Heart left ventricle (tissue), 13 donors: ENCODE results near the gene DDIT4.

Source experiments
- CTCF ChIP-seq, 12 donors: fragments of 200-600 bp; sonication (generic) in 4 of 12; IDR thresholded peaks; one replicate each; pipeline versions ENCODE4 v1.5.0 to v1.8.0; 2018 to 2022; ENCODE audit warnings: antibody characterized with exemption in 12 of 12, mild to moderate bottlenecking in 5 of 12
- POLR2A ChIP-seq, 2 donors: fragments of 450-650 bp; IDR thresholded peaks; one replicate each; pipeline ENCODE4 v1.6.1; 2017; ENCODE audit warnings: antibody characterized with exemption in 2 of 2, mild to moderate bottlenecking in 2 of 2, moderate library complexity in 2 of 2
- donor health status: ischemic (EF 13 %, LVEDD 7.1; RV severe dilation, severe dysfunction).
- donor health status: DM: no; HTN: yes; CAD: no.
- donor health status: DM: no; HTN: no; CAD: no.
- donor health status: ischemic (EF 25% LVEDD 6.9; RV normal size, moderate dysfunction).
- donor health status: ischemic (EF 25% LVEDD 5.7; RV mildly dilated, moderate dysfunction).
- donor health status: ischemic (EF 35%, LVEDD 5.7; RV mildly dilated, moderate dysfunction).
- donor health status: nonischemic (EF 11% LVEDD 7.7; RV severe dilation, severe dysfunction).
- donor health status: DM: yes; HTN: yes; CAD: no.
- donor health status: PGD.
- donor health status: ischemic (EF 29% LVEDD 5.4; RV normal size, mild dysfunction).
- donor health status: nonischemic (EF 23%, LVEDD 6.1; RV moderate dilation, normal function).

GRCh38 chr10:72235544-72236279 lies 38.0 kb upstream of the DDIT4 start:
- no peak for TF ChIP-seq POLR2A (IDR thresholded peaks at IDR 0.05)
- no peak for TF ChIP-seq CTCF (IDR thresholded peaks at IDR 0.05)
